ENCODE results near the gene CORO6.

The CORO6 gene

DNA sequence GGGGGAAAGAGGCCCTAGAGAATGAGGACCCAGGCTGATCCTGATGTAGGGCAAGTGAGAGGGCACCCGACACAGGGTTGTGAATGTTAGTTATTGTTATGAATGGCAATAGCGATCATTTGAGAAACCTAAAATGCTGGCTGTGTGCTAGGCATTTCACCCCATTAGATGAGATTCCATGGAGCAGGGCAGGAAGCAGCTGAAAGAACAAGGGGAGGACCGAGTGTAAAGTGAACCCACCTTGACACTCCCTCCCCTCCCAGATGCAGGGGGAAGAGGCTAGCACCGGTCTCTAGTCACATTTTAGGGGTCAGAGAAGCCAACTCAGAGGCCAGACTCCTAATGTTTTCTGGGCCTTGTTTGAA lies 553 bp upstream of the CORO6 start:
- H3K27me3 ChIP-seq (ENCODE audit: insufficient read depth, low read length), result peaks cover 5% of the 10 kb centered on the region; the same call in 1 of the 2 replicates
- H3K4me3 ChIP-seq (ENCODE audit: low read depth, low read length, poor library complexity, severe bottlenecking), result peak overlapping the region; percentile 71
- H4K20me1 ChIP-seq (ENCODE audit: insufficient read depth, low read length), result no peaks in the 10 kb centered on the region
- no peak overlapping the region for H3K27ac ChIP-seq (ENCODE audit: low read depth, low read length, poor library complexity, severe bottlenecking)
- H3K9me2 ChIP-seq (ENCODE audit: low read depth, low read length), result no peaks in the 10 kb centered on the region
- H2AFZ ChIP-seq (ENCODE audit: low read length), result no peak overlapping the region
- no peaks in the 10 kb centered on the region for H3F3A ChIP-seq (ENCODE audit: insufficient read depth, low read length)
- peak overlapping the region; percentile 64 for H3K9ac ChIP-seq (ENCODE audit: low read length)
- peak overlapping the region; percentile 94 for H3K4me2 ChIP-seq (ENCODE audit: low read length)
- H3K4me1 ChIP-seq (ENCODE audit: insufficient read depth, low read length, severe bottlenecking), result peaks cover 20% of the 10 kb centered on the region
- H3K79me2 ChIP-seq (ENCODE audit: insufficient read depth, low read length), result no peaks in the 10 kb centered on the region
- TF ChIP-seq EZH2 (IDR thresholded peaks at IDR 0.05; ENCODE audit: borderline replicate concordance, low read length), result no peak
- TF ChIP-seq, protein P1, sequence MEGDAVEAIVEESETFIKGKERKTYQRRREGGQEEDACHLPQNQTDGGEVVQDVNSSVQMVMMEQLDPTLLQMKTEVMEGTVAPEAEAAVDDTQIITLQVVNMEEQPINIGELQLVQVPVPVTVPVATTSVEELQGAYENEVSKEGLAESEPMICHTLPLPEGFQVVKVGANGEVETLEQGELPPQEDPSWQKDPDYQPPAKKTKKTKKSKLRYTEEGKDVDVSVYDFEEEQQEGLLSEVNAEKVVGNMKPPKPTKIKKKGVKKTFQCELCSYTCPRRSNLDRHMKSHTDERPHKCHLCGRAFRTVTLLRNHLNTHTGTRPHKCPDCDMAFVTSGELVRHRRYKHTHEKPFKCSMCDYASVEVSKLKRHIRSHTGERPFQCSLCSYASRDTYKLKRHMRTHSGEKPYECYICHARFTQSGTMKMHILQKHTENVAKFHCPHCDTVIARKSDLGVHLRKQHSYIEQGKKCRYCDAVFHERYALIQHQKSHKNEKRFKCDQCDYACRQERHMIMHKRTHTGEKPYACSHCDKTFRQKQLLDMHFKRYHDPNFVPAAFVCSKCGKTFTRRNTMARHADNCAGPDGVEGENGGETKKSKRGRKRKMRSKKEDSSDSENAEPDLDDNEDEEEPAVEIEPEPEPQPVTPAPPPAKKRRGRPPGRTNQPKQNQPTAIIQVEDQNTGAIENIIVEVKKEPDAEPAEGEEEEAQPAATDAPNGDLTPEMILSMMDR (IDR thresholded peaks at IDR 0.05; ENCODE audit: low read length), result no peak
- peaks cover 11% of the 10 kb centered on the region for H3K36me3 ChIP-seq (ENCODE audit: insufficient read depth, low read length)
- H3K9me3 ChIP-seq (ENCODE audit: low read length), result no peaks in the 10 kb centered on the region

DNA sequence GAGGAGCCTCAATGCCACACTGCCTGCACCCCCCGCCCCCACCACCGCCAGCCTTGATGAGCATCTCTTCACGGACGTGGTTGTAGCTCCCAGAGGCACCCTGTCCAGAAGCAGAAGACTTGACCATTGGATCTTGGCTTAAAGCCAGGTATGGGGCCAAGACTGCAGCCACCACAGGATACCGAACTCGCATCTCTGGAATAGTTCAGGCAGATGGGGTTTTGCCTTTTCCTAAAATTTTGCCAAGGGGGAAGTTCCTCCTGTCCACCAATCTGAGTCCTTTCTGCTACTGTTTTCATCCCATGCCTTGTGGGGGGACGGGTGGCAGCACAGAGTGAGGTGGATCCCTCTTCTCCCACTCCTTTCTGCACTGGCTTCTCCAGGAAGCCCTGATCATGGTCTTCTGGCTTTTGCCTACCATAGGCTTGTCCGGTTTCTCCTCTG lies 939 bp downstream of the CORO6 start:
- H3K4me3 ChIP-seq (ENCODE audit: low read depth, low read length, poor library complexity, severe bottlenecking), result peak overlapping the region; percentile 71
- H3K9me3 ChIP-seq (ENCODE audit: low read length), result no peaks in the 10 kb centered on the region
- H3K4me1 ChIP-seq (ENCODE audit: insufficient read depth, low read length, severe bottlenecking), result peaks cover 34% of the 10 kb centered on the region
- H3K27me3 ChIP-seq (ENCODE audit: insufficient read depth, low read length), result peaks cover 5% of the 10 kb centered on the region; the same call in 1 of the 2 replicates
- H4K20me1 ChIP-seq (ENCODE audit: insufficient read depth, low read length), result no peaks in the 10 kb centered on the region
- no peak overlapping the region for H3K27ac ChIP-seq (ENCODE audit: low read depth, low read length, poor library complexity, severe bottlenecking)
- peak overlapping the region; percentile 94 for H3K4me2 ChIP-seq (ENCODE audit: low read length)
- no peaks in the 10 kb centered on the region for H3K9me2 ChIP-seq (ENCODE audit: low read depth, low read length)
- TF ChIP-seq, protein P1 (IDR thresholded peaks at IDR 0.05; ENCODE audit: low read length), result no peak
- H3K36me3 ChIP-seq (ENCODE audit: insufficient read depth, low read length), result peaks cover 11% of the 10 kb centered on the region
- peak overlapping the region; percentile 64; the same call in 1 of the 2 replicates for H3K9ac ChIP-seq (ENCODE audit: low read length)
- H3K79me2 ChIP-seq (ENCODE audit: insufficient read depth, low read length), result no peaks in the 10 kb centered on the region
- H3F3A ChIP-seq (ENCODE audit: insufficient read depth, low read length), result no peaks in the 10 kb centered on the region
- H2AFZ ChIP-seq (ENCODE audit: low read length), result no peak overlapping the region

DNA sequence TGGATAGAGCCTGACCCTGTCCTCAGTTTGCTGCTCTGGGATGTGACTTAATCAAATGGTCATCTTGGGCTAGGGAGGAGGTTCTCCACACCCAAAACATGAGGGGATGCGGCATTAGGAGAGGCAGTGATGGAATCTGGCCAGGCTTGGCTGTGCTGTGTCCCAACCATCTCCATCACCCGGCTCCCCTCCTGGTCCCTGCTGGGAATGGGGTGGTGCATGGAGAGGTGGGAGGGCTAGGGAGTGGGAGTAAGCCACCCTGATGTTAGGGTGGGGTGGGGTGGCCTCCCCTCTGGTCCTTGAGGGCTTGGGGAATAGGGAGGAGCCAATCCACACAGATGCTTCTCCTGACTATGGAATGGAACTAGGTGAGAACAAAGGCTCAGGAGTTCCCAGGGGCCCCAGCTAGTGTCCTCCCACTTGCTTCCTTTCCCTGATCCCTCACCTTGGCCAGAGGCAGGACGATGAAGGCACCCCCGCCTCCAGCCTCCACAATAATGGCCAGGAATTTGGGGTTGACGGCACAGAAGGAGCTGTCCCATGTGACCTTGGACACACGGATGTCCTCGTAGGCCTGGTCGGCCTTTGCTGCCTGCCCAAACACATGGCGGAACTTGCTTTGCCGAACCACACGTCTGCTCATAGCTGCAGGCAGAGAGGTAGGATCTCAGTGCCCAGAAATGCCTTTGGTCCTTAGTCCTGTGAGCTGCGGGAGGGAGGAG lies 1.8 kb downstream of the CORO6 start:
- Histone ChIP-seq H2AFZ (ENCODE audit: low read length) (no peak overlapping the region), H3K36me3 (ENCODE audit: insufficient read depth, low read length) (peaks cover 7% of the 10 kb centered on the region), H3K4me2 (ENCODE audit: low read length) (no peak overlapping the region), H3K27ac (ENCODE audit: low read depth, low read length, poor library complexity, severe bottlenecking) (no peak overlapping the region), H3K9ac (ENCODE audit: low read length) (no peak overlapping the region), H3K79me2 (ENCODE audit: insufficient read depth, low read length) (no peaks in the 10 kb centered on the region), H4K20me1 (ENCODE audit: insufficient read depth, low read length) (no peaks in the 10 kb centered on the region), H3F3A (ENCODE audit: insufficient read depth, low read length) (no peaks in the 10 kb centered on the region), H3K27me3 (ENCODE audit: insufficient read depth, low read length) (peaks cover 9% of the 10 kb centered on the region; the same call in 1 of the 2 replicates), H3K4me3 (ENCODE audit: low read depth, low read length, poor library complexity, severe bottlenecking) (no peak overlapping the region), H3K9me3 (ENCODE audit: low read length) (no peaks in the 10 kb centered on the region), H3K9me2 (ENCODE audit: low read depth, low read length) (no peaks in the 10 kb centered on the region), H3K4me1 (ENCODE audit: insufficient read depth, low read length, severe bottlenecking) (peaks cover 42% of the 10 kb centered on the region)
- no peak for TF ChIP-seq EZH2 (IDR thresholded peaks at IDR 0.05; ENCODE audit: borderline replicate concordance, low read length)
- TF ChIP-seq, protein P1 (IDR thresholded peaks at IDR 0.05; ENCODE audit: low read length), result no peak

All from OCI-LY1 (cell line).